Stimulated activated CD4-positive, alpha-beta T cell treated with anti-CD3 and anti-CD28 coated beads, Interleukin-15, amount 100 ng/mL, for 1 hour (primary cell): ENCODE results near the gene RCOR1.
"Not testable (repeated sequence)": the region's sequence is repeated elsewhere in the genome, so short reads cannot be mapped to it uniquely, and the experiment has no call there.

Experiments used
- DNase-seq, 2 donors: peaks; one replicate each; pipeline ENCODE4 v3.0.0-alpha.2; 2020; ENCODE audit warnings: low read depth in 1 of 2, low spot score in 1 of 2

RCOR1 gene

GRCh38 chr14:102571043-102571442 lies 21.4 kb upstream of the RCOR1 start:
- no peak for DNase-seq

- no peak for DNase-seq
Observed at GRCh38 chr14:102571478-102572042, 20.9 kb upstream of the RCOR1 start.

GRCh38 chr14:102573161-102573560 lies 19.3 kb upstream of the RCOR1 start:
- not testable (repeated sequence) for DNase-seq

GRCh38 chr14:102573591-102574046 lies 18.8 kb upstream of the RCOR1 start:
- no peak for DNase-seq

GRCh38 chr14:102574281-102575159 lies 17.9 kb upstream of the RCOR1 start:
- no peak for DNase-seq

GRCh38 chr14:102575160-102575845 lies 17.1 kb upstream of the RCOR1 start:
- no peak for DNase-seq

GRCh38 chr14:102575846-102576428 lies 16.5 kb upstream of the RCOR1 start:
- DNase-seq, result not testable (repeated sequence)

- DNase-seq, result no peak
Observed at GRCh38 chr14:102578821-102579220, 13.6 kb upstream of the RCOR1 start.

- DNase-seq, result no peak
Observed at GRCh38 chr14:102579696-102580549, 12.5 kb upstream of the RCOR1 start.

- no peak for DNase-seq
Observed at GRCh38 chr14:102580550-102581110, 11.8 kb upstream of the RCOR1 start.

- DNase-seq, result no peak
Observed at GRCh38 chr14:102581193-102581592, 11.3 kb upstream of the RCOR1 start.

- DNase-seq, result no peak
Observed at GRCh38 chr14:102583726-102584125, 8.7 kb upstream of the RCOR1 start.

GRCh38 chr14:102584871-102585869 lies 7.3 kb upstream of the RCOR1 start:
- no peak for DNase-seq

GRCh38 chr14:102586420-102587104 lies 5.9 kb upstream of the RCOR1 start:
- no peak for DNase-seq

GRCh38 chr14:102588821-102589220 lies 3.6 kb upstream of the RCOR1 start:
- DNase-seq, result no peak

GRCh38 chr14:102589761-102590290 lies 2.6 kb upstream of the RCOR1 start:
- no peak for DNase-seq

- no peak for DNase-seq
Observed at GRCh38 chr14:102590667-102591099, 1.8 kb upstream of the RCOR1 start.

- peak in 1 of 2 donors; percentile 6 for DNase-seq
Observed at GRCh38 chr14:102591372-102591943, 991 bp upstream of the RCOR1 start.
